Adipocyte (in vitro differentiated cells): Measurements from ENCODE around the gene KRR1.
"Not testable (repeated sequence)": the region's sequence is repeated elsewhere in the genome, so short reads cannot be mapped to it uniquely, and the experiment has no call there.

ENCODE experiments used
- DNase-seq: peaks from one replicate; pipeline ENCODE4 v3.0.0-alpha.2; 2015; ENCODE audit warnings: low read depth
- H3K27me3 ChIP-seq: replicated peaks from 2 replicates; pipeline ENCODE4 v1.7.0; 2013; ENCODE audit warnings: mild to moderate bottlenecking, low read length, moderate library complexity; ENCODE audit not compliant: control insufficient read depth, insufficient read depth
- H3K36me3 ChIP-seq: 2 replicates; pipeline ENCODE4 v1.7.0; 2013; ENCODE audit warnings: low read length, mild to moderate bottlenecking, moderate library complexity; ENCODE audit not compliant: control insufficient read depth, insufficient read depth, severe bottlenecking
- H3K4me1 ChIP-seq: 2 replicates; pipeline ENCODE4 v1.7.0; 2013; ENCODE audit warnings: mild to moderate bottlenecking, low read length, moderate library complexity; ENCODE audit not compliant: control insufficient read depth, insufficient read depth
- H3K4me3 ChIP-seq: 2 replicates; pipeline ENCODE4 v1.7.0; 2013; ENCODE audit warnings: mild to moderate bottlenecking, low read length, moderate library complexity
- H3K9ac ChIP-seq: 2 replicates; pipeline ENCODE4 v1.7.0; 2013; ENCODE audit warnings: mild to moderate bottlenecking, low read length, moderate library complexity
- H3K9me3 ChIP-seq: 2 replicates; pipeline ENCODE4 v1.7.0; 2013; ENCODE audit warnings: mild to moderate bottlenecking, low read length, moderate library complexity; ENCODE audit not compliant: control insufficient read depth

Gene KRR1

GRCh38 chr12:75487308-75487707 is 24.1 kb downstream of the KRR1 start:
- Histone ChIP-seq H3K9ac (no peak overlapping the region), H3K4me1 (peaks cover 32% of the 10 kb centered on the region), H3K27me3 (no peaks in the 10 kb centered on the region), H3K9me3 (no peaks in the 10 kb centered on the region), H3K36me3 (no peaks in the 10 kb centered on the region), H3K4me3 (no peak overlapping the region)
- no peak for DNase-seq

GRCh38 chr12:75484450-75484849 is 27.0 kb downstream of the KRR1 start:
- peaks cover 52% of the 10 kb centered on the region for H3K4me1 ChIP-seq
- H3K4me3 ChIP-seq, H3K9ac ChIP-seq, H3K9me3 ChIP-seq, DNase-seq, H3K27me3 ChIP-seq, H3K36me3 ChIP-seq: not testable (repeated sequence)

- peak overlapping the region; percentile 25 for H3K4me3 ChIP-seq
Measured at GRCh38 chr12:75483431-75483830, 28.0 kb downstream of the KRR1 start.

GRCh38 chr12:75482646-75483045 is 28.8 kb downstream of the KRR1 start:
- H3K4me1 ChIP-seq, result peaks cover 59% of the 10 kb centered on the region
- H3K27me3 ChIP-seq, result no peaks in the 10 kb centered on the region
- no peaks in the 10 kb centered on the region for H3K9me3 ChIP-seq
- H3K9ac ChIP-seq, result no peak overlapping the region
- no peak for DNase-seq
- peak overlapping the region; percentile 87 for H3K4me3 ChIP-seq
- no peaks in the 10 kb centered on the region for H3K36me3 ChIP-seq

More at GRCh38 chr12:75483431-75483830, 28.0 kb downstream of the KRR1 start:
- H3K27me3 ChIP-seq, result no peaks in the 10 kb centered on the region
- H3K9ac ChIP-seq, result no peak overlapping the region
- no peak for DNase-seq
- H3K36me3 ChIP-seq, result no peaks in the 10 kb centered on the region
- no peaks in the 10 kb centered on the region for H3K9me3 ChIP-seq
- H3K4me1 ChIP-seq, result peaks cover 53% of the 10 kb centered on the region

- H3K9ac ChIP-seq, result peak overlapping the region; percentile 90
- H3K27me3 ChIP-seq, result no peaks in the 10 kb centered on the region
- peak overlapping the region; percentile 87 for H3K4me3 ChIP-seq
- H3K4me1 ChIP-seq, result peaks cover 59% of the 10 kb centered on the region
- H3K36me3 ChIP-seq, result no peaks in the 10 kb centered on the region
- H3K9me3 ChIP-seq, result no peaks in the 10 kb centered on the region
- peak; percentile 60 for DNase-seq
Measured at GRCh38 chr12:75481774-75482173, 29.6 kb downstream of the KRR1 start.

GRCh38 chr12:75481013-75481705 is 30.2 kb downstream of the KRR1 start:
- Histone ChIP-seq H3K4me3 (peak overlapping the region; percentile 87), H3K36me3 (no peaks in the 10 kb centered on the region), H3K4me1 (peaks cover 59% of the 10 kb centered on the region), H3K27me3 (no peaks in the 10 kb centered on the region), H3K9ac (peak overlapping the region; percentile 90), H3K9me3 (no peaks in the 10 kb centered on the region)
- peak; percentile 47 for DNase-seq

- H3K4me3 ChIP-seq, result peak within 1 kb of the TSS; percentile 87
- no peaks in the 10 kb centered on the region for H3K36me3 ChIP-seq
- no peaks in the 10 kb centered on the region for H3K27me3 ChIP-seq
- DNase-seq, result peak; percentile 95
- H3K9me3 ChIP-seq, result no peaks in the 10 kb centered on the region
- peaks cover 59% of the 10 kb centered on the region for H3K4me1 ChIP-seq
- H3K9ac ChIP-seq, result peak within 1 kb of the TSS; percentile 90
Measured at GRCh38 chr12:75480469-75480949, 30.9 kb downstream of the KRR1 start, which contains the start of gene GLIPR1. GLIPR1 (plus strand) TSS chr12:75480755; CDS start chr12:75480881, 126 bp downstream.

GRCh38 chr12:75479963-75480461 is 31.4 kb downstream of the KRR1 start:
- DNase-seq, result peak; percentile 67
- Histone ChIP-seq H3K9ac (peak overlapping the region; percentile 90), H3K27me3 (no peaks in the 10 kb centered on the region), H3K4me3 (peak overlapping the region; percentile 87), H3K9me3 (no peaks in the 10 kb centered on the region), H3K36me3 (no peaks in the 10 kb centered on the region), H3K4me1 (peaks cover 57% of the 10 kb centered on the region)

GRCh38 chr12:75478116-75478794 is 33.2 kb downstream of the KRR1 start:
- no peak overlapping the region for H3K9ac ChIP-seq
- peak overlapping the region; percentile 15 for H3K4me3 ChIP-seq
- DNase-seq, result peak; percentile 72
- no peaks in the 10 kb centered on the region for H3K36me3 ChIP-seq
- no peaks in the 10 kb centered on the region for H3K27me3 ChIP-seq
- peaks cover 44% of the 10 kb centered on the region for H3K4me1 ChIP-seq
- no peaks in the 10 kb centered on the region for H3K9me3 ChIP-seq

- Histone ChIP-seq H3K9ac (no peak overlapping the region), H3K9me3 (no peaks in the 10 kb centered on the region), H3K4me1 (peaks cover 33% of the 10 kb centered on the region), H3K4me3 (no peak overlapping the region), H3K27me3 (no peaks in the 10 kb centered on the region), H3K36me3 (no peaks in the 10 kb centered on the region)
- no peak for DNase-seq
Measured at GRCh38 chr12:75477137-75477536, 34.3 kb downstream of the KRR1 start.

- Histone ChIP-seq H3K9me3 (no peaks in the 10 kb centered on the region), H3K36me3 (no peaks in the 10 kb centered on the region), H3K4me1 (peaks cover 22% of the 10 kb centered on the region), H3K9ac (no peak overlapping the region), H3K27me3 (no peaks in the 10 kb centered on the region), H3K4me3 (no peak overlapping the region)
- no peak for DNase-seq
Measured at GRCh38 chr12:75476071-75476470, 35.3 kb downstream of the KRR1 start.
